HS-27A (cell line): ENCODE measurements around the gene CLEC16A.

Experiments
- DNase-seq: peaks from one replicate; pipeline ENCODE4 v3.0.0-alpha.2; 2012; ENCODE audit warnings: low read depth, missing footprints

The CLEC16A gene

DNA sequence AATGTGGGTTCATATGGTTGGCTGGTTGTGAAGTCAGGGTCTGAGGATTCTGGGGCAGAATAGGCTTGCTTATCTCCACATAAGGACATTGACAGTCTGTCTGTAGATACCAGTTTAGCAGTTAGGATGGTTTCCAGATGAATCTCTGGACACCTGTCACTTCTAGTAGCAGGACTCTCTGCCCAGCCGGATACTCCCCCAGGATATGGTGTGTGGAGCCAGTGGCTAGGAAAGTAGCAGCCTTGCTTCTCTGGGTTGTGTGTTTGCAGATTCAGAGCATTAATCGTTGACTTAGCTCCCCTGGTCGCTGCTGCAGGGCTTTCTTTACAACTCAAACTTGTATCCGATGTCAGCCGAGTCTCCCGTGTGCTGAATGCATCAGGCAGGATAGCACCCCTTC is 45.2 kb downstream of the CLEC16A start:
- DNase-seq = no peak

- DNase-seq = no peak
Measured at GRCh38 chr16:10990378-10990777, 46.0 kb downstream of the CLEC16A start.

- DNase-seq = no peak
Measured at GRCh38 chr16:10992112-10992511, 47.7 kb downstream of the CLEC16A start.

DNA sequence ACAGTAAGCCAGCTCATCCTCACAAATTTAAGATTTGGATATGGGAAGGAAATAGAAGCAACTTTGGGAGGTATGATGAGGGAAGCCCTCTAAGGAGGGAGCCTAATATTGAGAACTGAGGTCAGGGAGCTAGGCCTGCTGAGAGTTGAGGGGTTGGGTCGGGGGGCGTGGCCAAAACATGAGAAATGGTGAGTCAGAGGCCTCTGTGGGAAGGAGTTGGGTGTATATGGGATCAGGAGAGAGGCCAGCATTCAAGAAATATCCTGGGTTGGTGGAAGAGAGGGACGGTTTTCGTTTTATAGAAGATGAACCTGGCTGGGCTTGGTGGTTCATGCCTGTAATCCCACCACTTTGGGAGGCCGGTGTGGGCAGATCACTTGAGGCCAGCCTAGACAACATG is 48.4 kb downstream of the CLEC16A start:
- no peak for DNase-seq

- no peak for DNase-seq
Measured at GRCh38 chr16:10993649-10994048, 49.3 kb downstream of the CLEC16A start.

DNA sequence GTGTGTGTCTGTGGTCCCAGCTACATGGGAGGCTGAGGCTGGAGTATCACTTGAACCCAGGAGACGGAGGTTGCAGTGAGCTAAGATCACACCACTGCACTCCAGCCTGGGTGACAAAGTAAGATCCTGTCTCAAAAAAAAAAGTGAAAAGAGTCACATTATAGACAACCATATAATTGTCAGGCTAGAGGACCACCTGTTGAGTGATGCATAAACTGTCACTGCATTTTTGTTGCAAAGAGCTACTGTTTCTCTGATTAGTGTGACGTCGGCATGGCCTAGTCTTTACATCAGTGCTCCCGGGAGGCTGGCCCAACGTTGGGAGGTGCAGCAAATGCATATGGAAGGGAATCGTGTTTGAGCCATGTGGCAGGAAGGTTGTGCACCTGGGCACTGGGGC is 50.2 kb downstream of the CLEC16A start:
- no peak for DNase-seq

- no peak for DNase-seq
Measured at GRCh38 chr16:10995565-10995964, 51.2 kb downstream of the CLEC16A start.

DNA sequence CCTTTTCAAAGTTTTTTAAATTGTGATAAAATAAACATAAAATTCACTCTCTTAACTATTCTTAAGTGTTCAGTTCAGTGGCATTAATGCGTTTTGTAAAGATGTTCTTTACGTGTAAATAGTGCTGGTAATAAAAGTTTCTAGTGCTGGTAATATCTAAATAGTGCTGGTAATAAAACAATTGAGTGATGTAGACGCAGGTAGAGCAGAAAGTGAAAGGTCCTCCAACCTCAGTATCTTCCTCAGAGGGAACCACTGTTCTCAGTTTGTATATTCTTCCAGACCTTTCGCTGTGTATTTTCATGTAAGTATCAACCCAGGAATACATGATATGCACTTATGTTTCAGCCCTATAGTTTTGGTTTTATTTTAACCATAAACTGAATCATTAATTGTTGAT is 53.1 kb downstream of the CLEC16A start:
- DNase-seq = no peak

- no peak for DNase-seq
Measured at GRCh38 chr16:10999300-10999699, 54.9 kb downstream of the CLEC16A start.

GRCh38 chr16:11001611-11002010 is 57.2 kb downstream of the CLEC16A start:
- DNase-seq = no peak

DNA sequence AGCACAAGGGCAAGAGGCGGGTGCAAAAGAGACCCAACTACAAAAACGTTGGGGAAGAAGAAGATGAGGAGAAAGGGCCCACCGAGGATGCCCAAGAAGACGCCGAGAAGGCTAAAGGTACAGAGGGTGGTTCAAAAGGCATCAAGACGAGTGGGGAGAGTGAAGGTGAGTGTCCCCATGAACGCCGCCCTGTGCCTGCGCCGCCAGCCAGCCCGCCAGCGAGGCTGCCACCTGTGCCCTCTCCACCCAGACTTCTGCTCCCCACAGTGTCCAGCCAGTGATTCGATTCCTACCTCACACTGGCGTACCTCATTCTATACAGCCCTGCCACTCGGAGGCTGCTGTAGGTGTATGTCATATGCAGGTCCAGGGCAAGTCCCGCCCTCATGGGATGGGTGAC is 58.8 kb downstream of the CLEC16A start:
- DNase-seq = no peak

- no peak for DNase-seq
Measured at GRCh38 chr16:11004351-11004750, 60.0 kb downstream of the CLEC16A start.

DNA sequence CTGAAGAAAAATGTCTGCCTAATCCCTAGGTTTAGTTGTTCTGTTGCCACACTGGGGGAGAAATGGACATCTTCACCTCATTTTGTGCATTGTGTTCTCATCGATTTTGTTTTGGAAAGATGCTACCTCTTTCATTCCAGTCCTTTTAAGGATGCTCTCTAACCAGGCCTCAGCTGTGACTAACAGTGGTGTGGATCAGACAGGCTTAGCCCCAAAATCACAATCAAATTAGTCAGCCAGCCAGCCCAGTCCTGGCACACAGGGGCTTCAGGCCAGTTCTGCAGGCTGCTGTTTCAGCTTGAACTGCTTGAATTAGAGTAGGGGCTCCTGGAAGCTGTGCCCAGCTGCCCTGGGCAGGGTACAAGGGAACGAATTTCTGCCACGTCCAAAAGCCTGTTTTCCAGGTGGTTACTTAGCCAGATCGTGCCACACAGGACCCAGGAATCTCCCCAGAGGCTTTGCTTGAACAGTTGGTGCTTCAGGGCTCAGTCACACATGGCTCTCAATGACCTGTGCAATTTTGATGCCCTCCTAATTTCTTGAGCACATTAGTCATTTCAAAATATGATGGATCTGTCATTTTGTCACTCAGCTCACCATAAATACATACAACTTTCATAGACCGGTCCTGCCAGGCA is 60.7 kb downstream of the CLEC16A start:
- DNase-seq = no peak

DNA sequence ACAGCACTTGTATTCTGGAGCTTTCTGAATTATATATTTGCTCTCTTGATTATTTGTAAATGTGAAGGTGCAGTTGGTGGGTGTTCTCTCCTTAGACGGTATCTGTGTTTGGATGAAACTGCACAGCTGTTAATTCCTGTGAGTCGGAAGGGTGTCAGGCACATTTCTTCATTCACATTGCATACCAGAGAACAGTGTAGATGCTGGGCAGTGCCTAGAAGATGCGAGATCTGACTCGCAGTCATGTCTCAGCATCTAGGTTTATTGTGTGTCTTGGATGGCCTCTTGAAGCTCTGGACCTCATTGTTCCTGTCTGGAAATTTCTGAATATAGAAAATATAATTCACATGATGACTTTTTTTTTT is 61.2 kb downstream of the CLEC16A start:
- no peak for DNase-seq

GRCh38 chr16:11006656-11007055 is 62.3 kb downstream of the CLEC16A start:
- DNase-seq = no peak

- DNase-seq = no peak
Measured at GRCh38 chr16:11007714-11008280, 63.4 kb downstream of the CLEC16A start.

- DNase-seq = no peak
Measured at GRCh38 chr16:11009027-11009755, 64.8 kb downstream of the CLEC16A start.

GRCh38 chr16:11010575-11011221 is 66.3 kb downstream of the CLEC16A start:
- no peak for DNase-seq

- no peak for DNase-seq
Measured at GRCh38 chr16:11011326-11011725, 67.0 kb downstream of the CLEC16A start.

DNA sequence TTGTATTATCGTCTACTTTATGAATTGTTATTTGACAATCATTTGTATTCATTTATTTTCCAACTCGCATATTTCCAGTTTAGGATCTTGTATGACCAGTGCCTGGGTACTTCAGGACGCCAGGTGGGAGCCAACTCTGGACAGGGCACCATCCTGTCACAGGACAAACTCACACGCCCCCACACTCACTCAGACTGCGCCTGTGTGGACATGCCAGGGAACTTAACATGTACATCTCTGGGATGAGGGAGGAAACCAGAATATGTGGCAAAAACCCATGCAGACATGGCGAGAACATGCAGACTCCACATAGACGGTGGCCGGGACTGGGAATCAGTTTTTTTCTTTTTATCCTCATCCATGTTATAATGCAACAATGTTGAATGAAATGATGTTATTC is 68.5 kb downstream of the CLEC16A start:
- DNase-seq = no peak

DNA sequence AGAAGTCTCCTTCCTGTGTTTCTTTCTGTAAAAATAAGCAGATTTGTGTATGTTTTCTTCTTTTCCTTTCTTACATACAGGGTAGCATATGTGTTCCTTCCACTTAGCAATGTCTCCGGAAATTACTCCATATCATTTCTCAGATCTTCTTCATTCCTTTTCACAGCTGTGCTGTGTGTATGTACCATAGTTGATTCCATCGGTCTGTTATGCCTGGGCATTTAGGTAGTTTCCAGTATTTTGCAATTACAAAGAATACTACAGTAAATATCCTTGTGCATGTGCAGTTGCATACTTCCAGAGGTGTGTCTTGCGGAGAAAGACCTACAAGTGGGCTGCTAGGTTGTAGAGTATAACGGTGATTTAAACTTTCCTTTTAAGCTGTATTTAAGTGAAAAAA is 69.8 kb downstream of the CLEC16A start:
- DNase-seq = no peak

GRCh38 chr16:11015076-11015475 is 70.7 kb downstream of the CLEC16A start:
- DNase-seq = no peak

GRCh38 chr16:11015607-11016006 is 71.2 kb downstream of the CLEC16A start:
- DNase-seq = no peak
